WTC11 (cell line): Measurements from ENCODE around the gene LHB. TPM values are rescaled to one million over a fixed set of nuclear protein-coding genes. Genes with fewer than 3 reads are reported as not detected.

ENCODE experiments used
- CREM ChIP-seq: sonication (generic); formaldehyde crosslinking; IDR thresholded peaks from 2 replicates; pipeline ENCODE4 v1.8.1; 2022; ENCODE audit warnings: mild to moderate bottlenecking, missing genetic modification reagents, moderate library complexity
- FOXK1 ChIP-seq: sonication (generic); formaldehyde crosslinking; IDR thresholded peaks from 2 replicates; pipeline ENCODE4 v1.8.0; 2022; ENCODE audit warnings: mild to moderate bottlenecking, moderate library complexity, missing genetic modification reagents
- GABPB1 ChIP-seq: sonication (generic); formaldehyde crosslinking; IDR thresholded peaks from 2 replicates; pipeline ENCODE4 v1.8.1; 2023; ENCODE audit warnings: mild to moderate bottlenecking, missing genetic modification reagents
- GRHL2 ChIP-seq: fragments of 250-450 bp; sonication (Bioruptor Pico); IDR thresholded peaks from 2 replicates; pipeline ENCODE4 v1.8.0; 2022; ENCODE audit warnings: mild to moderate bottlenecking, moderate library complexity; ENCODE audit not compliant: insufficient replicate concordance, severe bottlenecking
- KAT7 ChIP-seq: sonication (generic); formaldehyde crosslinking; IDR thresholded peaks from 2 replicates; pipeline ENCODE4 v1.8.1; 2023; ENCODE audit warnings: missing genetic modification reagents, mild to moderate bottlenecking, borderline replicate concordance
- ZNF263 ChIP-seq: sonication (generic); formaldehyde crosslinking; IDR thresholded peaks from 2 replicates; pipeline ENCODE4 v1.8.1; 2022; ENCODE audit warnings: low read depth, mild to moderate bottlenecking, moderate library complexity, missing genetic modification reagents
- total RNA-seq: library from RNA; stranded (reverse); gene quantifications from 3 replicates; pipeline ENCODE4 v1.2.3, GENCODE V29; 2021
- TF ChIP-seq, protein P1 (sequence below): sonication (generic); formaldehyde crosslinking; IDR thresholded peaks from 2 replicates; pipeline ENCODE4 v1.8.1; 2023; ENCODE audit warnings: mild to moderate bottlenecking, moderate library complexity, missing genetic modification reagents
- TF ChIP-seq, protein P2 (sequence below): fragments of 200-600 bp; IDR thresholded peaks from 2 replicates; pipeline ENCODE4 v1.8.0; 2022; ENCODE audit warnings: antibody characterized with exemption
- TF ChIP-seq, protein P3 (sequence below): sonication (generic); formaldehyde crosslinking; IDR thresholded peaks from 2 replicates; pipeline ENCODE4 v1.8.0; 2023; ENCODE audit warnings: missing genetic modification reagents, mild to moderate bottlenecking, borderline replicate concordance
- TF ChIP-seq, protein P4 (sequence below): sonication (generic); formaldehyde crosslinking; IDR thresholded peaks from 2 replicates; pipeline ENCODE4 v1.8.0; 2022; ENCODE audit warnings: mild to moderate bottlenecking, missing genetic modification reagents
- TF ChIP-seq, protein P5 (sequence below): sonication (generic); formaldehyde crosslinking; conservative IDR thresholded peaks from 2 replicates; pipeline ENCODE4 v1.8.1; 2023; ENCODE audit warnings: mild to moderate bottlenecking, low read depth, missing genetic modification reagents, moderate library complexity

The LHB gene
- total RNA-seq, 1 experiment from 2014 or later = not detected

DNA sequence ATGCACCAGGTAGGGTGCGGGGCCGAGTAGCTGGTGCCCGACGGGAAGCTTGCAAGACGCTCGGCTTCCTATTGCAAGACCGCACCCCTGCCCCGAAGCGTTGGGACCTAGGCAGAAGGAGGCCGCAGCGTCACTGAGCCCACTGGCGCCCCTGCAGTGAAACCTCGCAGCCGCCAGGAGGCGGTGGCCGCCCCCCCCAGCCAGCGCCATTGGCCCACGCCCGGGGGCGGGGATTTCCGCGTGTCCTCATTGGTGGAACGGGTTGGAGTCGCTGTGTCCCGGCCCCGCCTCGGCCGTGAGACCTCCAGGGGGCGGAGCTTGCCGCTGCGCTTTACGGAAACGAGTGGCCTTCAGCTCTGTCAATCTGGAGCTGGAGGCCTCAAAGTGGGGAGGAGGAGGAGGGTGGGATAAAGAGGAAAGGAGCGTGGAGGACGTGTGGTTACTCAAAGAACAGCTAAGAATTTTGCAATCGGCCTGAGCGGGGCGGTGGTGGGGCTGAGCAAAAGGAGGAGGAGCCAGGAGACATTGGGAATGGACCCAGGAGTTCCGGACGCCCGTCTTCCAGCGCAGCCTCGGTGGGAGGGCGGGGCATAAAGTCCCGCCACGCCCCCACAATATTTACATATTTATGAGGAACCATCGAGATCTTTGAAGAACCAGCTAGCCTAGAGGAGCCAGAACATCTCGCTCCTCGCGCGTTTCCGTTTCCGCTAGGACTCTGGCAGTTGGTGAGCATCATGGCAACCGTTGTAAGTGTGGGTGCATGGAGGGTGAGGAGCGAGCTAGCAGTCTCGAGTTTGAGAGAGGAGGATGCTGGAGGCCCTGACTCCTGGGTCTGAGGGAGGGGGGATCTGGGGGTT is 23.5 kb downstream of the LHB start, which contains the start of the genes GYS1 and RUVBL2 (continued):
- TF ChIP-seq, protein P1, sequence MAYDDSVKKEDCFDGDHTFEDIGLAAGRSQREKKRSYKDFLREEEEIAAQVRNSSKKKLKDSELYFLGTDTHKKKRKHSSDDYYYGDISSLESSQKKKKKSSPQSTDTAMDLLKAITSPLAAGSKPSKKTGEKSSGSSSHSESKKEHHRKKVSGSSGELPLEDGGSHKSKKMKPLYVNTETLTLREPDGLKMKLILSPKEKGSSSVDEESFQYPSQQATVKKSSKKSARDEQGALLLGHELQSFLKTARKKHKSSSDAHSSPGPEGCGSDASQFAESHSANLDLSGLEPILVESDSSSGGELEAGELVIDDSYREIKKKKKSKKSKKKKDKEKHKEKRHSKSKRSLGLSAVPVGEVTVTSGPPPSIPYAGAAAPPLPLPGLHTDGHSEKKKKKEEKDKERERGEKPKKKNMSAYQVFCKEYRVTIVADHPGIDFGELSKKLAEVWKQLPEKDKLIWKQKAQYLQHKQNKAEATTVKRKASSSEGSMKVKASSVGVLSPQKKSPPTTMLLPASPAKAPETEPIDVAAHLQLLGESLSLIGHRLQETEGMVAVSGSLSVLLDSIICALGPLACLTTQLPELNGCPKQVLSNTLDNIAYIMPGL = peak; percentile 66; the same call in 1 of the 2 replicates
- peak; percentile 62; the same call in 1 of the 2 replicates for TF ChIP-seq CREM (CRISPR knock-in tag)
- TF ChIP-seq, protein P2, sequence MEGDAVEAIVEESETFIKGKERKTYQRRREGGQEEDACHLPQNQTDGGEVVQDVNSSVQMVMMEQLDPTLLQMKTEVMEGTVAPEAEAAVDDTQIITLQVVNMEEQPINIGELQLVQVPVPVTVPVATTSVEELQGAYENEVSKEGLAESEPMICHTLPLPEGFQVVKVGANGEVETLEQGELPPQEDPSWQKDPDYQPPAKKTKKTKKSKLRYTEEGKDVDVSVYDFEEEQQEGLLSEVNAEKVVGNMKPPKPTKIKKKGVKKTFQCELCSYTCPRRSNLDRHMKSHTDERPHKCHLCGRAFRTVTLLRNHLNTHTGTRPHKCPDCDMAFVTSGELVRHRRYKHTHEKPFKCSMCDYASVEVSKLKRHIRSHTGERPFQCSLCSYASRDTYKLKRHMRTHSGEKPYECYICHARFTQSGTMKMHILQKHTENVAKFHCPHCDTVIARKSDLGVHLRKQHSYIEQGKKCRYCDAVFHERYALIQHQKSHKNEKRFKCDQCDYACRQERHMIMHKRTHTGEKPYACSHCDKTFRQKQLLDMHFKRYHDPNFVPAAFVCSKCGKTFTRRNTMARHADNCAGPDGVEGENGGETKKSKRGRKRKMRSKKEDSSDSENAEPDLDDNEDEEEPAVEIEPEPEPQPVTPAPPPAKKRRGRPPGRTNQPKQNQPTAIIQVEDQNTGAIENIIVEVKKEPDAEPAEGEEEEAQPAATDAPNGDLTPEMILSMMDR = peak; percentile 85
- TF ChIP-seq KAT7 (CRISPR knock-in tag) = no peak
- no peak for TF ChIP-seq ZNF263 (CRISPR knock-in tag)
- peak; percentile 36; the same call in 1 of the 2 replicates for TF ChIP-seq FOXK1 (CRISPR knock-in tag)
- TF ChIP-seq, protein P3, sequence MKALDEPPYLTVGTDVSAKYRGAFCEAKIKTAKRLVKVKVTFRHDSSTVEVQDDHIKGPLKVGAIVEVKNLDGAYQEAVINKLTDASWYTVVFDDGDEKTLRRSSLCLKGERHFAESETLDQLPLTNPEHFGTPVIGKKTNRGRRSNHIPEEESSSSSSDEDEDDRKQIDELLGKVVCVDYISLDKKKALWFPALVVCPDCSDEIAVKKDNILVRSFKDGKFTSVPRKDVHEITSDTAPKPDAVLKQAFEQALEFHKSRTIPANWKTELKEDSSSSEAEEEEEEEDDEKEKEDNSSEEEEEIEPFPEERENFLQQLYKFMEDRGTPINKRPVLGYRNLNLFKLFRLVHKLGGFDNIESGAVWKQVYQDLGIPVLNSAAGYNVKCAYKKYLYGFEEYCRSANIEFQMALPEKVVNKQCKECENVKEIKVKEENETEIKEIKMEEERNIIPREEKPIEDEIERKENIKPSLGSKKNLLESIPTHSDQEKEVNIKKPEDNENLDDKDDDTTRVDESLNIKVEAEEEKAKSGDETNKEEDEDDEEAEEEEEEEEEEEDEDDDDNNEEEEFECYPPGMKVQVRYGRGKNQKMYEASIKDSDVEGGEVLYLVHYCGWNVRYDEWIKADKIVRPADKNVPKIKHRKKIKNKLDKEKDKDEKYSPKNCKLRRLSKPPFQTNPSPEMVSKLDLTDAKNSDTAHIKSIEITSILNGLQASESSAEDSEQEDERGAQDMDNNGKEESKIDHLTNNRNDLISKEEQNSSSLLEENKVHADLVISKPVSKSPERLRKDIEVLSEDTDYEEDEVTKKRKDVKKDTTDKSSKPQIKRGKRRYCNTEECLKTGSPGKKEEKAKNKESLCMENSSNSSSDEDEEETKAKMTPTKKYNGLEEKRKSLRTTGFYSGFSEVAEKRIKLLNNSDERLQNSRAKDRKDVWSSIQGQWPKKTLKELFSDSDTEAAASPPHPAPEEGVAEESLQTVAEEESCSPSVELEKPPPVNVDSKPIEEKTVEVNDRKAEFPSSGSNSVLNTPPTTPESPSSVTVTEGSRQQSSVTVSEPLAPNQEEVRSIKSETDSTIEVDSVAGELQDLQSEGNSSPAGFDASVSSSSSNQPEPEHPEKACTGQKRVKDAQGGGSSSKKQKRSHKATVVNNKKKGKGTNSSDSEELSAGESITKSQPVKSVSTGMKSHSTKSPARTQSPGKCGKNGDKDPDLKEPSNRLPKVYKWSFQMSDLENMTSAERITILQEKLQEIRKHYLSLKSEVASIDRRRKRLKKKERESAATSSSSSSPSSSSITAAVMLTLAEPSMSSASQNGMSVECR (CRISPR knock-in tag) = peak; percentile 37; the same call in 1 of the 2 replicates
- no peak for TF ChIP-seq GRHL2 (CRISPR knock-in tag)
- TF ChIP-seq, protein P4, sequence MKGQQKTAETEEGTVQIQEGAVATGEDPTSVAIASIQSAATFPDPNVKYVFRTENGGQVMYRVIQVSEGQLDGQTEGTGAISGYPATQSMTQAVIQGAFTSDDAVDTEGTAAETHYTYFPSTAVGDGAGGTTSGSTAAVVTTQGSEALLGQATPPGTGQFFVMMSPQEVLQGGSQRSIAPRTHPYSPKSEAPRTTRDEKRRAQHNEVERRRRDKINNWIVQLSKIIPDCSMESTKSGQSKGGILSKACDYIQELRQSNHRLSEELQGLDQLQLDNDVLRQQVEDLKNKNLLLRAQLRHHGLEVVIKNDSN (CRISPR knock-in tag) = peak; percentile 61; the same call in 1 of the 2 replicates
- TF ChIP-seq, protein P5, sequence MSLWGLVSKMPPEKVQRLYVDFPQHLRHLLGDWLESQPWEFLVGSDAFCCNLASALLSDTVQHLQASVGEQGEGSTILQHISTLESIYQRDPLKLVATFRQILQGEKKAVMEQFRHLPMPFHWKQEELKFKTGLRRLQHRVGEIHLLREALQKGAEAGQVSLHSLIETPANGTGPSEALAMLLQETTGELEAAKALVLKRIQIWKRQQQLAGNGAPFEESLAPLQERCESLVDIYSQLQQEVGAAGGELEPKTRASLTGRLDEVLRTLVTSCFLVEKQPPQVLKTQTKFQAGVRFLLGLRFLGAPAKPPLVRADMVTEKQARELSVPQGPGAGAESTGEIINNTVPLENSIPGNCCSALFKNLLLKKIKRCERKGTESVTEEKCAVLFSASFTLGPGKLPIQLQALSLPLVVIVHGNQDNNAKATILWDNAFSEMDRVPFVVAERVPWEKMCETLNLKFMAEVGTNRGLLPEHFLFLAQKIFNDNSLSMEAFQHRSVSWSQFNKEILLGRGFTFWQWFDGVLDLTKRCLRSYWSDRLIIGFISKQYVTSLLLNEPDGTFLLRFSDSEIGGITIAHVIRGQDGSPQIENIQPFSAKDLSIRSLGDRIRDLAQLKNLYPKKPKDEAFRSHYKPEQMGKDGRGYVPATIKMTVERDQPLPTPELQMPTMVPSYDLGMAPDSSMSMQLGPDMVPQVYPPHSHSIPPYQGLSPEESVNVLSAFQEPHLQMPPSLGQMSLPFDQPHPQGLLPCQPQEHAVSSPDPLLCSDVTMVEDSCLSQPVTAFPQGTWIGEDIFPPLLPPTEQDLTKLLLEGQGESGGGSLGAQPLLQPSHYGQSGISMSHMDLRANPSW (CRISPR knock-in tag) = no peak
- TF ChIP-seq GABPB1 (CRISPR knock-in tag) = peak; percentile 58; the same call in 1 of the 2 replicates
